Adrenal gland (tissue), 12 donors: ENCODE results near the gene KRTAP10-9. TPM values are rescaled to one million over a fixed set of nuclear protein-coding genes. Genes with fewer than 3 reads are reported as not detected.

Experiments used
- DNase-seq, 7 donors: peaks; one replicate each; pipeline ENCODE4 v3.0.0-alpha.2; 2019 to 2020
- H3K27ac ChIP-seq, 5 donors: fragments of 200-600 bp; sonication (generic) in 4 of 5; 1 replicate in 3 of 5; 2 replicates in 2 of 5; pipeline versions ENCODE4 v1.5.1 to v1.8.0; 2016 to 2020; ENCODE audit warnings: mild to moderate bottlenecking in 1 of 5
- H3K27me3 ChIP-seq: fragments of 200-600 bp; 2 replicates; pipeline ENCODE4 v1.8.0; 2021
- H3K36me3 ChIP-seq, 2 donors: fragments of 200-600 bp; replicated peaks in 1 of 2; 1 replicate in 1 of 2; 2 replicates in 1 of 2; pipeline versions ENCODE4 v1.5.1 to v1.8.0; 2018 to 2022
- H3K4me1 ChIP-seq, 2 donors: fragments of 200-600 bp; replicated peaks in 1 of 2; 1 replicate in 1 of 2; 2 replicates in 1 of 2; pipeline versions ENCODE4 v1.5.1 to v1.8.0; 2018 to 2021
- H3K4me3 ChIP-seq, 4 donors: fragments of 200-600 bp; sonication (generic) in 3 of 4; one replicate each; pipeline ENCODE4 v1.5.1; 2016 to 2018
- H3K9me3 ChIP-seq, 3 donors: fragments of 200-600 bp; sonication (generic) in 1 of 3; replicated peaks in 1 of 3; 1 replicate in 2 of 3; 2 replicates in 1 of 3; pipeline versions ENCODE4 v1.5.1 to v1.8.0; 2016 to 2021
- POLR2A ChIP-seq, 2 donors: fragments of 450-650 bp; IDR thresholded peaks; one replicate each; pipeline ENCODE4 v1.6.1; 2017; ENCODE audit warnings: antibody characterized with exemption in 2 of 2, mild to moderate bottlenecking in 2 of 2, moderate library complexity in 1 of 2
- WGBS, 4 donors: extraction: QIAGEN DNeasy Blood & Tissue Kit in 2 of 4; methylation state at CpG; one replicate each; pipeline versions ENCODE4 v1.1.5 to v1.1.7; 2013 to 2017; 5-methylcytosine and 5-hydroxymethylcytosine counted together
- intact Hi-C, 2 donors: fragments of 100-400 bp; cut with DNase I; formaldehyde crosslinking; loops; one replicate each; pipeline versions ENCODE4 v1.14.1 to v1.15.0; 2022 to 2023
- polyA plus RNA-seq, 3 donors: library from polyadenylated mRNA; stranded (reverse); fragments of 200-250 nt in 2 of 3; fragments of 350-450 nt in 1 of 3; fragmentation: Illumina TruSeq in 1 of 3; extraction: RNeasy Lipid Tissue Mini Kit (QIAGEN cat#74804) in 1 of 3; gene quantifications; one replicate each; pipeline ENCODE4 v1.2.3, GENCODE V29; 2013 to 2014
- total RNA-seq, 9 donors: library from RNA; depleted of rRNA in 4 of 9; stranded (reverse); fragments of >200 nt in 4 of 9; fragments of 120-200 nt in 1 of 9; fragmentation: NEBNext Ultra II Directional in 1 of 9; extraction: Animal tissue kit (Norgen Biotek cat#: 25700) in 1 of 9; gene quantifications; one replicate each; pipeline versions ENCODE4 v1.1.0 to v1.2.4, GENCODE V29; 2013 to 2023
- TF ChIP-seq, protein P1 (sequence below), 6 experiments: fragments of 450-650 bp in 4 of 6; fragments of 200-600 bp in 2 of 6; sonication (generic) in 1 of 6; IDR thresholded peaks; 1 replicate in 5 of 6; 2 replicates in 1 of 6; pipeline versions ENCODE4 v1.5.1 to v1.8.0; 2016 to 2021; ENCODE audit warnings: antibody characterized with exemption in 6 of 6, mild to moderate bottlenecking in 2 of 6, moderate library complexity in 1 of 6
- donor health status: healthy with polysubstance abuse.
- donor health status: Bipolar disorder and iron deficiency.
- donor health status: DM: yes; HTN: yes; CAD: no.
- donor health status: DM: no; HTN: no; CAD: no.
- donor health status: DM: no; HTN: no; CAD: no.
- donor health status: DM: yes; HTN: yes; CAD: no.

The KRTAP10-9 gene
- total and polyA plus RNA-seq, 12 donors, result not detected

DNA sequence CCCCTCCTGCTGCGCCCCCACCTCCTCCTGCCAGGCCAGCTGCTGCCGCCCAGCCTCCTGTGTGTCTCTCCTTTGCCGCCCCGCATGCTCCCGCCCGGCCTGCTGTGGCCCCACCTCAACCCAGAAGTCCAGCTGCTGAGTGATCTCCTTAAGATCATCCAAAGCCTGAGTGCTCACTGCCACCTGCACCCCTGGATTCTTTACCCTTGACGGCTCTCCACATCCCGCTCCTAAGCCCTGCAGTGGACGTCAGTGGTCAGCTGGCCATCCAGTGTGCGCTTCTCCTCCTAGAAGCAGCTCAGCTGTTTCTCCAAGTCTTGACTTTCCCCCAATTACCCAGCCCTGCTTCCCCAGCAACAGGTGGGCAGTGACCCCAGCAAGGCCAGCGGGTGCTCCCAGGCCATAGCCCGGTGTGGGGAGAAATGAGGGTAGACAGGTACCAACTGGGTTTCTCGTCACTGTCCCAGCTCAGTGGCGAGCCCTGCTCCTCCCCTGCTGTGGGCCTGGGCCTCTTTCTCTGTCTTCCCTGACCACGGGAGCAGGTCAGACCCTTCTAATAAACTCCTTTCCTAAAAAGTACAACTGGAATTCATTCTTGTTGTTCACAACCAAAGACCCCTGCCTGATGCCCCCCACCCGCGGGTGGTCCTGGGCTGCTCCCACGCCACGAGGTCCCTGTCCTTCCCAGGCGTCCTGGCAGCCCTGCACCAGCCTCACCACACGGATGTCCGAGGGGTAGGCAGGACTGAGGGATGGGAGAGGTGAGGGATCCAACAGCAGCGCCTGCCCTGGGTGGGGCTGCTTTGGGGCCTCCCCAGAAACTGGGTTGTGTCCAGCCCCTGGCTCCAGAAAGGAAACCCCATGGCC is 25.1 kb upstream of the KRTAP10-9 start:
- intact Hi-C loops, result no loop called here
- 68 to 77% (median 73%) methylated on average over 14 to 23 of the region's 23 CpGs for WGBS, 4 donors
- Histone ChIP-seq H3K4me1 (no peaks in the 10 kb centered on the region), H3K4me3 (no peak overlapping the region), H3K27ac (no peak overlapping the region), H3K36me3 (no peaks in the 10 kb centered on the region), H3K27me3 (peaks cover 8% of the 10 kb centered on the region), H3K9me3 (no peaks in the 10 kb centered on the region)
- DNase-seq, result no peak
- TF ChIP-seq, protein P1, sequence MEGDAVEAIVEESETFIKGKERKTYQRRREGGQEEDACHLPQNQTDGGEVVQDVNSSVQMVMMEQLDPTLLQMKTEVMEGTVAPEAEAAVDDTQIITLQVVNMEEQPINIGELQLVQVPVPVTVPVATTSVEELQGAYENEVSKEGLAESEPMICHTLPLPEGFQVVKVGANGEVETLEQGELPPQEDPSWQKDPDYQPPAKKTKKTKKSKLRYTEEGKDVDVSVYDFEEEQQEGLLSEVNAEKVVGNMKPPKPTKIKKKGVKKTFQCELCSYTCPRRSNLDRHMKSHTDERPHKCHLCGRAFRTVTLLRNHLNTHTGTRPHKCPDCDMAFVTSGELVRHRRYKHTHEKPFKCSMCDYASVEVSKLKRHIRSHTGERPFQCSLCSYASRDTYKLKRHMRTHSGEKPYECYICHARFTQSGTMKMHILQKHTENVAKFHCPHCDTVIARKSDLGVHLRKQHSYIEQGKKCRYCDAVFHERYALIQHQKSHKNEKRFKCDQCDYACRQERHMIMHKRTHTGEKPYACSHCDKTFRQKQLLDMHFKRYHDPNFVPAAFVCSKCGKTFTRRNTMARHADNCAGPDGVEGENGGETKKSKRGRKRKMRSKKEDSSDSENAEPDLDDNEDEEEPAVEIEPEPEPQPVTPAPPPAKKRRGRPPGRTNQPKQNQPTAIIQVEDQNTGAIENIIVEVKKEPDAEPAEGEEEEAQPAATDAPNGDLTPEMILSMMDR (IDR thresholded peaks at IDR 0.05), result no peak
- no peak for TF ChIP-seq POLR2A (IDR thresholded peaks at IDR 0.05)

DNA sequence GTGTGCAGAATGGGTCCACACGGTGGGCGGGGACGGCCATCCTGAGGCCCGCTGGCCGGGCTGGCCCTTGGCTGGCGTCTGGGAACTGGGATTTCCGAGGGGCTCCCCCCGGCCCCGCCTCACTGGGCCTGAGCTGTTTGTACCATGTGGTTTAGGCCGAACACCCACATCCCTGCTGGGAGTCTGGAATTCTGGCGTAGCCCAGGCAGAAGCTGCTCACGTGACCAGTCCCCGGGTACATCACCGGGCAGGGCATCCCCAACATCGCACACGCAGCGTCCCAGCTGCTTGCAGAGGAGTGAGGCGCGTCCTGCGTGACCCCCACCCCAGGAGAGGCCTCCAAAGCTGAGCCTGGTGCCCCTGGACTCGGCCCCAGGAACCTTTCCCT is 24.4 kb upstream of the KRTAP10-9 start:
- no peaks in the 10 kb centered on the region for H3K9me3 ChIP-seq
- peaks cover 8% of the 10 kb centered on the region for H3K27me3 ChIP-seq
- intact Hi-C loops, result no loop called here
- H3K36me3 ChIP-seq, result no peaks in the 10 kb centered on the region
- H3K27ac ChIP-seq, result no peak overlapping the region
- no peak for DNase-seq
- no peak overlapping the region for H3K4me3 ChIP-seq
- TF ChIP-seq, protein P1 (IDR thresholded peaks at IDR 0.05), result no peak
- no peak for TF ChIP-seq POLR2A (IDR thresholded peaks at IDR 0.05)
- WGBS, 4 donors, result 55 to 80% (median 74%) methylated on average over 1 to 20 of the region's 21 CpGs
- no peaks in the 10 kb centered on the region for H3K4me1 ChIP-seq

DNA sequence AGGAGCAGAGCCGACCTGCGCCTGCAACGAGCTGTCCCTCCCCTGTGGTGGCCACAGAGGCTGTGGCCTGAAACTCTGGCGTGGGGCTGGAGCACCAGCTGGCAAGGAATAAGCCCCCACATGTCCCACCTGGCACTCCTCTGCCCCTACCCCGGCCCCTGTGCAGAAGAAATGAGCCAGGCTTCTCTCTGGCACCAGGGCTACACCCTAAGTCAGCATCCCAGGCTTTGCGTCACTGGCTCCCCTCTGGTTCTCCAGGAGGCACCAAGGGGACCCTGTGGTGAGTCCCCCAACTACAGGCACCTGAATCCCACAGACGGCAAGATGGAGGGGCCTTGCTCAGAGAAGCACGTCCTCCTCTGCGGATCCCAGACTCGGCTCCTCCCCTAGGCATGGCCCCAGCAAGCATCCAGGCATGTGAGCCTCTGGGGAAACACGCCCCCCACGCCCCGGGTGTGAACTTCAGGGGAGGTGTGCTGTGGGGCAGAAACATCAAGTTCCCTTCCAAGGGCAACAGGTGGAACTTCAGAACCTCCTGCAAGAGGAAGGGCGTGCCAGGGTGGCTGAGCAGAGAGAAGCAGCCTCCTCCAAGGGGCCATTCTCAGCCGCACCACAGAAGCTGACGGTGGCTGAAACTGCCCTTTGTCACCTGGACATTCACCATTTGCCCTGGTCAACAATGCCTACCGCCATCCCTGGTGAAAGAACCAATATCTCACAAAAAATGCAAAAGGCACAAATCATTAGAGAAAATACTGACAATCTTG is 23.6 kb upstream of the KRTAP10-9 start:
- Histone ChIP-seq H3K4me3 (no peak overlapping the region), H3K9me3 (no peaks in the 10 kb centered on the region), H3K4me1 (no peaks in the 10 kb centered on the region), H3K27ac (no peak overlapping the region), H3K36me3 (no peaks in the 10 kb centered on the region), H3K27me3 (peaks cover 8% of the 10 kb centered on the region)
- intact Hi-C loops, result no loop called here
- no peak for DNase-seq
- WGBS, 4 donors, result 46 to 65% (median 57%) methylated on average over 3 to 17 of the region's 17 CpGs
- TF ChIP-seq, protein P1 (IDR thresholded peaks at IDR 0.05), result no peak
- TF ChIP-seq POLR2A (IDR thresholded peaks at IDR 0.05), result no peak

DNA sequence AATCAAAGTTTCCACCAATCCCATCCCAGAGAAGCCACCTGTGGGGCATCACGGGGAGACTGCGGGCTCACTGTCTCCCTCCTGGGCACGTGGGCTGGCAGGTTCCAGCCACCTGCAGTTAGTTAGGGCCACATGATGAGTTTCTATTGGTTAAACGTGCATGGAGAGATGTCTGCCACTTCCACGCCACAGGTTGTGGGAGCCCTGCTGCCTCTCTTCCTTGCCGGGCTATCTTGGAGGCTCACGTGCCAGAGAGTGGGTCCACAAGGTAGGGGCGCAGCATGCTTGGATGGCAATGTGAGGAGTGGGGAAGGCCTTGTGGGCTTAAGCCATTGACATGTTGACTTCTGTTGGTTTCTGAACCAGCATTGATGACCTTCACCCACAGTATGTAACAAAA is 23.0 kb upstream of the KRTAP10-9 start:
- H3K4me3 ChIP-seq, result no peak overlapping the region
- H3K36me3 ChIP-seq, result no peaks in the 10 kb centered on the region
- no peaks in the 10 kb centered on the region for H3K9me3 ChIP-seq
- H3K27me3 ChIP-seq, result peaks cover 8% of the 10 kb centered on the region
- TF ChIP-seq POLR2A (IDR thresholded peaks at IDR 0.05), result no peak
- TF ChIP-seq, protein P1 (IDR thresholded peaks at IDR 0.05), result no peak
- 83 to 87% (median 84%) methylated on average over 8 of the region's 8 CpGs for WGBS, 4 donors
- intact Hi-C loops, result no loop called here
- no peak overlapping the region for H3K27ac ChIP-seq
- DNase-seq, result no peak
- no peaks in the 10 kb centered on the region for H3K4me1 ChIP-seq
